A549 (cell line): Measurements from ENCODE around the gene SYT5. TPM values are rescaled to one million over a fixed set of nuclear protein-coding genes. Genes with fewer than 3 reads are reported as not detected.

Experiments
- CBX8 ChIP-seq: fragments of 200-600 bp; sonication (generic); IDR thresholded peaks from 2 replicates; pipeline ENCODE4 v1.6.1; 2016
- CEBPB ChIP-seq, 2 experiments: fragments of >200 bp in 1 of 2; sonication (Bioruptor Twin) in 1 of 2; formaldehyde crosslinking in 1 of 2; IDR thresholded peaks; 2 replicates each; pipeline ENCODE4 v1.6.1; 2012 to 2016
- CHD2 ChIP-seq: fragments of 150-350 bp; IDR thresholded peaks from 2 replicates; pipeline ENCODE4 v1.6.1; 2014; ENCODE audit warnings: low read length; ENCODE audit not compliant: partially characterized antibody
- CTCF ChIP-seq: fragments of >200 bp; sonication (Bioruptor Twin); formaldehyde crosslinking; IDR thresholded peaks from 3 replicates; pipeline ENCODE4 v1.5.1; 2016
- E2F6 ChIP-seq: IDR thresholded peaks from 2 replicates; pipeline ENCODE4 v1.6.1; 2012; ENCODE audit warnings: low read depth, borderline replicate concordance
- EP300 ChIP-seq, 2 experiments: fragments of >200 bp; sonication (Bioruptor Twin); formaldehyde crosslinking; IDR thresholded peaks; 2 replicates in 1 of 2; 3 replicates in 1 of 2; pipeline ENCODE4 v1.6.1; 2016 to 2017
- ESRRA ChIP-seq: fragments of 150-350 bp; IDR thresholded peaks from 2 replicates; pipeline ENCODE4 v1.6.1; 2014; ENCODE audit warnings: mild to moderate bottlenecking, low read length, borderline replicate concordance
- FOSB ChIP-seq: fragments of 250-450 bp; sonication (Bioruptor Pico); IDR thresholded peaks from 2 replicates; pipeline ENCODE4 v1.5.0; 2020; ENCODE audit warnings: mild to moderate bottlenecking, moderate library complexity
- HDAC2 ChIP-seq: fragments of 200-600 bp; sonication (generic); IDR thresholded peaks from 2 replicates; pipeline ENCODE4 v1.6.1; 2016
- HOXA7 ChIP-seq: fragments of 250-450 bp; sonication (Bioruptor Pico); IDR thresholded peaks from 2 replicates; pipeline ENCODE4 v1.5.0; 2020; ENCODE audit warnings: mild to moderate bottlenecking, moderate library complexity
- JUNB ChIP-seq: fragments of >200 bp; sonication (Bioruptor Twin); formaldehyde crosslinking; IDR thresholded peaks from 2 replicates; pipeline ENCODE4 v1.6.1; 2016
- KDM1A ChIP-seq: fragments of 200-600 bp; sonication (generic); IDR thresholded peaks from 2 replicates; pipeline ENCODE4 v1.6.1; 2016; ENCODE audit warnings: low read depth, mild to moderate bottlenecking
- KDM5A ChIP-seq: fragments of 200-600 bp; sonication (generic); IDR thresholded peaks from 2 replicates; pipeline ENCODE4 v1.6.1; 2016; ENCODE audit warnings: antibody characterized with exemption, mild to moderate bottlenecking
- MAFK ChIP-seq: fragments of 450-650 bp; IDR thresholded peaks from 2 replicates; pipeline ENCODE4 v1.6.1; 2014; ENCODE audit not compliant: partially characterized antibody
- MAZ ChIP-seq: fragments of 150-350 bp; IDR thresholded peaks from 2 replicates; pipeline ENCODE4 v1.6.1; 2014; ENCODE audit warnings: antibody characterized with exemption, low read depth, low read length, borderline replicate concordance
- NR3C1 ChIP-seq: fragments of >200 bp; sonication (Bioruptor Twin); formaldehyde crosslinking; IDR thresholded peaks from 3 replicates; pipeline ENCODE4 v1.6.1; 2017
- PHF8 ChIP-seq: fragments of 200-600 bp; sonication (generic); IDR thresholded peaks from 2 replicates; pipeline ENCODE4 v1.6.1; 2016; ENCODE audit warnings: low read depth, mild to moderate bottlenecking, antibody characterized with exemption, moderate library complexity, borderline replicate concordance
- POLR2AphosphoS2 ChIP-seq: conservative IDR thresholded peaks from 2 replicates; pipeline ENCODE4 v1.6.1; 2012; ENCODE audit warnings: low read length, improper control_type of control experiment, inconsistent platforms
- RCOR1 ChIP-seq: fragments of 150-350 bp; IDR thresholded peaks from 2 replicates; pipeline ENCODE4 v1.6.1; 2014; ENCODE audit warnings: antibody characterized with exemption, low read length, low read depth
- RFX5 ChIP-seq: fragments of 450-650 bp; IDR thresholded peaks from 2 replicates; pipeline ENCODE4 v1.7.1; 2014; ENCODE audit warnings: antibody characterized with exemption, mild to moderate bottlenecking, moderate library complexity
- RNF2 ChIP-seq: fragments of 200-600 bp; sonication (generic); IDR thresholded peaks from 2 replicates; pipeline ENCODE4 v1.6.1; 2016; ENCODE audit warnings: low read depth, mild to moderate bottlenecking, antibody characterized with exemption, moderate library complexity, borderline replicate concordance
- SMC3 ChIP-seq: fragments of >200 bp; sonication (Bioruptor Twin); formaldehyde crosslinking; IDR thresholded peaks from 3 replicates; pipeline ENCODE4 v1.6.1; 2018; ENCODE audit warnings: inconsistent platforms
- SREBF2 ChIP-seq: fragments of 450-650 bp; IDR thresholded peaks from 2 replicates; pipeline ENCODE4 v1.6.1; 2014; ENCODE audit warnings: mild to moderate bottlenecking, moderate library complexity
- TP53 ChIP-seq: fragments of 250-450 bp; sonication (Bioruptor Pico); IDR thresholded peaks from 2 replicates; pipeline ENCODE4 v1.5.0; 2021; ENCODE audit warnings: mild to moderate bottlenecking, moderate library complexity
- ZC3H11A ChIP-seq: fragments of 450-650 bp; IDR thresholded peaks from 2 replicates; pipeline ENCODE4 v1.6.1; 2014; ENCODE audit warnings: antibody characterized with exemption, mild to moderate bottlenecking
- ZNF302 ChIP-seq: fragments of 250-450 bp; sonication (Bioruptor Pico); IDR thresholded peaks from 2 replicates; pipeline ENCODE4 v1.9.0; 2021; ENCODE audit warnings: inconsistent platforms, mild to moderate bottlenecking, moderate library complexity
- ZSCAN20 ChIP-seq: fragments of 250-450 bp; sonication (Bioruptor Pico); IDR thresholded peaks from 2 replicates; pipeline ENCODE4 v1.8.0; 2022; ENCODE audit warnings: mild to moderate bottlenecking, moderate library complexity
- polyA plus RNA-seq, 4 experiments: library from polyadenylated mRNA; depleted of rRNA in 3 of 4; stranded (reverse); fragments of >200 nt; fragmentation: RNase III in 1 of 4; extraction: RNeasy Plus Mini Kit Qiagen cat#74134 plus additional on column Dnase treatment in 1 of 4; gene quantifications; 2 replicates in 3 of 4; 3 replicates in 1 of 4; pipeline ENCODE4 v1.2.3, GENCODE V29; 2011 to 2017
- TF ChIP-seq, protein P1 (sequence below): fragments of 150-350 bp; IDR thresholded peaks from 2 replicates; pipeline ENCODE4 v1.6.1; 2014; ENCODE audit warnings: low read depth, mild to moderate bottlenecking, low read length

Gene SYT5
- polyA plus RNA-seq, 2 of the 4 experiments (the other 2 are of a cell fraction): 0.23 to 0.65 TPM

DNA sequence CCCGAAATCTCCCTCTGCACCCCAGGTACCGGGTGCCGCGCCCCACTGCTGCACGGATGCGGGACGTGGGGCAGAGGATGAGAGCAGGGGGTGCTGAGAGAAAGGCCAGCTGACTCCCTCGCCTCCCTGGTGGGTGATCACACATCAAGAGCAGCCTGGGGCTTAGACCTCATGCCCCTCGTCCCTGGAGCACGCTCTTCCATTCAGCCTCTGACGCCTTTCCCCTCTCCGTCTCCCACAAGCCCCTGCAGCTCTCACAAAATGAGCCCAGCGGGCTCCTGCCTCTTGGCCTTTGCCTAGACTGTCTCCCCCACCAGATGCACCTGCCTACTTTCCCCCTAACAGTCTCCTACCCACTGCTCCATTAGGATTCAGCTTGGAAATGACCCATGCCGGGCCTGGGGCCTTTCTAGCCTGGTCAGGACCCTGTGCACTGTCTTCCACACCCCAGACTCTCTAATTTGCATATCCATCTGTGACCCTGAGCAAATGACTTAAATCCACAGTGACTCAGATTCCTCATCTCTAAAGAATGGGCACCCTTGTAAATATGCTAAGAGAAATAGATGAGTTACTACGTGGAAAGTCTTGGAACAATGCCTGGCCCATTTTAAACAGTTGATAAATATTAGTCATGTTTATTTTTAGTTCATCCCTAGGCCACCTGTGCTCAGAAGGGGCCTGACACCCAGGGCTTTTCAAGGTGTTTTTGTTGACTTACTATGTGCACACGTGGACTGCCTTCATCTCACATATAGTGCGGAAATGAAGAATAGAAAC lies 29.8 kb upstream of the SYT5 start (continued):
- TF ChIP-seq CTCF (no peak), RFX5 (no peak), FOSB (CRISPR knock-in tag) (peak; percentile 83; the same call in 1 of the 2 replicates), HOXA7 (CRISPR knock-in tag) (no peak), CEBPB (IDR thresholded peaks at IDR 0.05) (peak in 1 of 2 experiments; percentile 32; a peak in 1 of 4 replicates), ESRRA (no peak), ZC3H11A (no peak), RCOR1 (no peak), MAFK (peak; percentile 3), PHF8 (no peak), KDM1A (no peak), JUNB (peak; percentile 96), POLR2AphosphoS2 (no peak), SMC3 (peak; percentile 5; the same call in 1 of the 3 replicates), KDM5A (no peak), ZSCAN20 (CRISPR knock-in tag) (no peak), EP300 (IDR thresholded peaks at IDR 0.05) (peak in 1 of 2 experiments; percentile 59; a peak in 2 of 5 replicates), TP53 (CRISPR knock-in tag) (peak; percentile 89; the same call in 1 of the 2 replicates), E2F6 (peak; percentile 87), CHD2 (no peak), CBX8 (no peak), SREBF2 (no peak), HDAC2 (no peak), ZNF302 (CRISPR knock-in tag) (no peak), MAZ (no peak), NR3C1 (no peak), RNF2 (no peak)
- TF ChIP-seq, protein P1, sequence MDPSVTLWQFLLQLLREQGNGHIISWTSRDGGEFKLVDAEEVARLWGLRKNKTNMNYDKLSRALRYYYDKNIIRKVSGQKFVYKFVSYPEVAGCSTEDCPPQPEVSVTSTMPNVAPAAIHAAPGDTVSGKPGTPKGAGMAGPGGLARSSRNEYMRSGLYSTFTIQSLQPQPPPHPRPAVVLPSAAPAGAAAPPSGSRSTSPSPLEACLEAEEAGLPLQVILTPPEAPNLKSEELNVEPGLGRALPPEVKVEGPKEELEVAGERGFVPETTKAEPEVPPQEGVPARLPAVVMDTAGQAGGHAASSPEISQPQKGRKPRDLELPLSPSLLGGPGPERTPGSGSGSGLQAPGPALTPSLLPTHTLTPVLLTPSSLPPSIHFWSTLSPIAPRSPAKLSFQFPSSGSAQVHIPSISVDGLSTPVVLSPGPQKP: no peak
